ENCODE data around the gene ARMC7.
A peak's percentile ranks its signal among the peaks of the same experiment; 100 is the strongest.
"Not testable (repeated sequence)": the region's sequence is repeated elsewhere in the genome, so short reads cannot be mapped to it uniquely, and the experiment has no call there.

Gene ARMC7

DNA sequence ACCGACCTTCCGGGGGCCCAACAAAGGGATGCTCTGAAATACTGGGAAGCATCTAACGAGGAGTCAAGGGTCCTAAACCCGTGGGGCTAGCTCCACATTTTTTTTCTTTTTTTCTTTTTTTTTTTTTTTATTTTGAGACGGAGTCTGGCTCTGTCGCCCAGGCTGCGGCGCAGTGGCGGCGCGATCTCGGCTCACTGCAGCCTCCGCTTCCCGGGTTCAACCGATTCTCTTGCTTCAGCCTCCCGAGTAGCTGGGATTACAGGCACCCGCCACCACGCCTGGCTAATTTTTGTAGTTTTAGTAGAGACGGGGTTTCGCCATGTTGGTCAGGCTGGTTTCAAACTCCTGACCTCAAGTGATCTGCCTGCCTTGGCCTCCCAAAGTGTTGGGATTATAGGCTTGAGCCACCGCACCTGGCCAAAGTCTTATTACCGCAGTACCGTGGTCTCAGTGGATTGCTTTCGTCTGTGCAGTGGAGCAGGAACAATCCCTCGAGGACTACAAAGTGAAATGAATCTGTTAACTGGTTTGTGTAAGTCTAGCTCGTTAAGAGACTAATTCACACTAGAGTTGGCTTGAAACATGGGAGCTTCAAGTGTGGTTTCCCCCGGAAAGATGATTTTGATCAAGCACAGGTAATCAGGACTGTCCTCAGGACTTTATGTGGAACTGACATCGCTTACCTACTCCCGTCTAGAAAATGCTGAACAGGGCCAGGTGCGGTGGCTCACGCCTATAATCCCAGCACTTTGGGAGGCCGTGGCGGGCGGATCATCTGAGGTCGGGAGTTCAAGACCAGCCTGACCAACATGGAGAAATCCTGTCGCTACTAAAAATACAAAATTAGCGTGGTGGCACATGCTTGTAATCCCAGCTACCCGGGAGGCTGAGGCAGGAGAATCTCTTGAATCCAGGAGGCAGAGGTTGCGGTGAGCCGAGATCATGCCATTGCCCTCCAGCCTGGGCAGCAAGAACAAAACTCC, 22.5 kb downstream of the ARMC7 start:
- H3K27me3 ChIP-seq (ENCODE audit: low read depth); DNase-seq (ENCODE audit: low spot score in 2 of 2); in situ Hi-C loops (cut with MboI; ENCODE audit: low sequenced_read_pairs); H3K9me3 ChIP-seq: not testable (repeated sequence)
- H3K36me3 ChIP-seq (replicated peaks), result peaks cover 45% of the 10 kb centered on the region
- peak overlapping the region; percentile 87 for H3K4me3 ChIP-seq
- H3K4me1 ChIP-seq, result peaks cover 14% of the 10 kb centered on the region

DNA sequence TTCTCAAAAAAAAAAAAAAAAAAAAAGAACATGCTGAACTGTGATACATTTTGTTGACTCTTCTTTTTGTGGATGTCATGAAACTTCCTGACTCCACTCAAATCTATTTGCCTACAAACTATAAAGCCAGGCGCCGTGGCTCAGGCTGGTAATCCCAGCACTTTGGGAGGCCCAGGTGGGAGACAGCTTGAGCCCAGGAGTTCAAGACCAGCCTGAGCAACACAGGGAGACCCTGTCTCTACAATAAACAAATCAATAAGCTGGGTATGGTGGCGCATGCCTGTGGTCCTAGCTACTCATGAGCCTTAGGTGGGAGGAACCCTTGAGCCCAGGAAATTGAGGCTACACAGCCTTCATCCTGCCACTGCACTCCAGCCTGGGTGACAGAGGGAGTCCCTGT, 23.2 kb downstream of the ARMC7 start:
- Histone ChIP-seq H3K4me1 (peaks cover 14% of the 10 kb centered on the region), H3K36me3 (replicated peaks) (peaks cover 48% of the 10 kb centered on the region), H3K9me3 (no peaks in the 10 kb centered on the region), H3K27me3 (ENCODE audit: low read depth) (no peaks in the 10 kb centered on the region), H3K4me3 (no peak overlapping the region)
- in situ Hi-C loops (cut with MboI; ENCODE audit: low sequenced_read_pairs), result no loop called here
- DNase-seq (ENCODE audit: low spot score in 2 of 2), result no peak

DNA sequence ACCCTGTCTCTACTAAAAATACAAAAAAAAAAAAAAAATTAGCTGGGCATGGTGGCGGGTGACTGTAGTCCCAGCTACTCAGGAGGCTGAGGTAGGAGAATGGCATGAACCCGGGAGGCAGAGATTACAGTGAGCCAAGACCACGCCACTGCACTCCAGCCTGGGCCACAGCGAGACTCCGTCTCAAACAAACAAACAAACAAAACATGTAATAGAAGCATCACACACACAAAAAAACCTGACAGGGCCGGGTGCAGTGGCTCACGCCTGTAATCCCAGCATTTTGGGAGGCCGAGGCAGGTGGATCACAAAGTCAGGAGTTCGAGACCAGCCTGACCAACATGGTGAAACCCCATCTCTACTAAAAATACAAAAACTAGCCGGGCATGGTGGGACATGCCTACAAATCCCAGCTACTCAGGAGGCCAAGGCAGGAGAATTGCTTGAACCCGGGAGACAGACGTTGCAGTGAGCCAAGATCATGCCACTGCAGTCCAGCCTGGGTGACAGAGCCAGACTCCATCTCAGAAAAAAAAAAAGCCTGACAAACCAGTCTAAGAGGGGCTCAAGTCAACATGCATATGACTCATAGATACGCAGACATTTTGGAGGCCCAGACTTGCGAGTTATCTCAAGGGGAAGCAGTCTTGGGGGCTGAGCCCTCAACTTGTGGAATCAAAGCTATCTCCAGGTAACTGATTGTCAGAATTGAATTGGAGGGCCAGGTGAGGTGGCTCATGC, 24.0 kb downstream of the ARMC7 start:
- Histone ChIP-seq H3K36me3 (replicated peaks) (peaks cover 54% of the 10 kb centered on the region), H3K4me1 (peaks cover 14% of the 10 kb centered on the region)
- H3K9me3 ChIP-seq; in situ Hi-C loops (cut with MboI; ENCODE audit: low sequenced_read_pairs); H3K27me3 ChIP-seq (ENCODE audit: low read depth); DNase-seq (ENCODE audit: low spot score in 2 of 2); H3K4me3 ChIP-seq: not testable (repeated sequence)

- no peak for DNase-seq (ENCODE audit: low spot score in 2 of 2)
- Histone ChIP-seq H3K27me3 (ENCODE audit: low read depth) (no peaks in the 10 kb centered on the region), H3K36me3 (replicated peaks) (peaks cover 54% of the 10 kb centered on the region), H3K4me3 (no peak overlapping the region), H3K9me3 (no peaks in the 10 kb centered on the region), H3K4me1 (peaks cover 8% of the 10 kb centered on the region)
- in situ Hi-C loops (cut with MboI; ENCODE audit: low sequenced_read_pairs), result no loop called here
Observed at GRCh38 chr17:75135452-75135851, 25.7 kb downstream of the ARMC7 start.

DNA sequence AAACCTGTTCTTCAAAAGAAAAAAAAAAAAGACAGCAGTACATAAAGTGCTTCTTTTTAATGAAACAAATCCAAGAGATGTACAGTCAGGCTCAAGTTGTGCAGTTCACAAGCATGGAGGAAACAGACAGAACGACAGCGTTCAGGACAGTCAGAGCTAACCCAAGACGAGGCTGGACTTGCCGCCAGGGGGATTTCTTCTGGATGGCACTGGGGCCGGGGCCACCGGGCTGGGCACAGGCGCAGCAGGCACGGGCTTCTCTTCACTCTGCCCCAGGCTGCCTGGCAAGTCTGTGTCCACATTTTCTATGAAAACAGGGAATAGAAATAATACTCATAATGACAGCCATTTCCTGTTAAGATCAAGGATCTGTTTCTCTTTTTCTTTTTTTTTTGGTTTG, 26.2 kb downstream of the ARMC7 start:
- H3K4me3 ChIP-seq, result no peak overlapping the region
- no peaks in the 10 kb centered on the region for H3K27me3 ChIP-seq (ENCODE audit: low read depth)
- DNase-seq (ENCODE audit: low spot score in 2 of 2), result no peak
- H3K9me3 ChIP-seq, result no peaks in the 10 kb centered on the region
- peaks cover 7% of the 10 kb centered on the region for H3K4me1 ChIP-seq
- peaks cover 58% of the 10 kb centered on the region for H3K36me3 ChIP-seq (replicated peaks)
- in situ Hi-C loops (cut with MboI; ENCODE audit: low sequenced_read_pairs), result no loop called here

- in situ Hi-C loops (cut with MboI; ENCODE audit: low sequenced_read_pairs); H3K27me3 ChIP-seq (ENCODE audit: low read depth); H3K4me1 ChIP-seq; H3K9me3 ChIP-seq; DNase-seq (ENCODE audit: low spot score in 2 of 2); H3K4me3 ChIP-seq: not testable (repeated sequence)
- H3K36me3 ChIP-seq (replicated peaks), result peaks cover 73% of the 10 kb centered on the region
Observed at GRCh38 chr17:75137762-75138161, 28.0 kb downstream of the ARMC7 start.

GRCh38 chr17:75138519-75138918, 28.8 kb downstream of the ARMC7 start:
- Histone ChIP-seq H3K4me3 (no peak overlapping the region), H3K9me3 (no peaks in the 10 kb centered on the region), H3K27me3 (ENCODE audit: low read depth) (no peaks in the 10 kb centered on the region), H3K36me3 (replicated peaks) (peaks cover 80% of the 10 kb centered on the region), H3K4me1 (no peaks in the 10 kb centered on the region)
- DNase-seq (ENCODE audit: low spot score in 2 of 2), result no peak
- in situ Hi-C loops (cut with MboI; ENCODE audit: low sequenced_read_pairs), result no loop called here

GRCh38 chr17:75142236-75142971, 32.6 kb downstream of the ARMC7 start:
- no peaks in the 10 kb centered on the region for H3K9me3 ChIP-seq
- no peak overlapping the region for H3K4me3 ChIP-seq
- no peaks in the 10 kb centered on the region for H3K4me1 ChIP-seq
- H3K27me3 ChIP-seq (ENCODE audit: low read depth), result no peaks in the 10 kb centered on the region
- H3K36me3 ChIP-seq (replicated peaks), result peaks cover 91% of the 10 kb centered on the region
- in situ Hi-C loops (cut with MboI; ENCODE audit: low sequenced_read_pairs), result no loop called here
- DNase-seq (ENCODE audit: low spot score in 2 of 2), result no peak

- Histone ChIP-seq H3K9me3 (no peaks in the 10 kb centered on the region), H3K36me3 (replicated peaks) (peaks cover 91% of the 10 kb centered on the region), H3K27me3 (ENCODE audit: low read depth) (no peaks in the 10 kb centered on the region), H3K4me3 (no peak overlapping the region), H3K4me1 (no peaks in the 10 kb centered on the region)
- no peak for DNase-seq (ENCODE audit: low spot score in 2 of 2)
- in situ Hi-C loops (cut with MboI; ENCODE audit: low sequenced_read_pairs), result no loop called here
Observed at GRCh38 chr17:75144816-75145512, 35.2 kb downstream of the ARMC7 start.

GRCh38 chr17:75146592-75146991, 36.8 kb downstream of the ARMC7 start:
- peaks cover 8% of the 10 kb centered on the region for H3K4me1 ChIP-seq
- H3K4me3 ChIP-seq, result no peak overlapping the region
- no peak for DNase-seq (ENCODE audit: low spot score in 2 of 2)
- H3K9me3 ChIP-seq, result no peaks in the 10 kb centered on the region
- H3K36me3 ChIP-seq (replicated peaks), result peaks cover 75% of the 10 kb centered on the region
- no peaks in the 10 kb centered on the region for H3K27me3 ChIP-seq (ENCODE audit: low read depth)
- in situ Hi-C loops (cut with MboI; ENCODE audit: low sequenced_read_pairs), result no loop called here

- H3K36me3 ChIP-seq (replicated peaks), result peaks cover 63% of the 10 kb centered on the region
- no peaks in the 10 kb centered on the region for H3K9me3 ChIP-seq
- in situ Hi-C loops (cut with MboI; ENCODE audit: low sequenced_read_pairs), result no loop called here
- H3K4me3 ChIP-seq, result no peak overlapping the region
- H3K27me3 ChIP-seq (ENCODE audit: low read depth), result no peaks in the 10 kb centered on the region
- DNase-seq (ENCODE audit: low spot score in 2 of 2), result no peak
- peaks cover 8% of the 10 kb centered on the region for H3K4me1 ChIP-seq
Observed at GRCh38 chr17:75147878-75148546, 38.2 kb downstream of the ARMC7 start.

- Histone ChIP-seq H3K9me3 (no peaks in the 10 kb centered on the region), H3K4me1 (peaks cover 20% of the 10 kb centered on the region), H3K27me3 (ENCODE audit: low read depth) (no peaks in the 10 kb centered on the region), H3K36me3 (replicated peaks) (peaks cover 33% of the 10 kb centered on the region), H3K4me3 (peak overlapping the region; percentile 91)
- in situ Hi-C loops (cut with MboI; ENCODE audit: low sequenced_read_pairs), result no loop called here
- DNase-seq (ENCODE audit: low spot score in 2 of 2), result no peak
Observed at GRCh38 chr17:75151930-75152329, 42.2 kb downstream of the ARMC7 start.

DNA sequence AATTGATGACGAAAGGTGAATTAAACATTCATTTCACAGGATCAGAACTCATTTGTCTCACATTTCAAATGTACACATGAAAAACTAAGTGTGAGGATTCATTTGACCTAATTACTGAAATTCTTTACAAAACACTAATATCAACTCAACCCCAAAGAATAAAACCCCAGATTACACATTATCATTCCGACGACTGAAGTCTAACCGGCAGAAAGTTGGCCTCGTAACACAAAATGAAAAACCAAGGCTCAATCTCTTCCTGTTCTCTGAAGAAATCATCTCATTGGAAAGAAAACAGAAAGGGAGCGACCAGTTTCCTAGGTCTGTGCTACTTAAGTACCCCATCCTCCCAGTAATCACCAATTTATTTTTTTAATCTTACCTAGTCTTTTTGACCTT, 42.8 kb downstream of the ARMC7 start:
- in situ Hi-C loops (cut with MboI; ENCODE audit: low sequenced_read_pairs), result no loop called here
- no peak for DNase-seq (ENCODE audit: low spot score in 2 of 2)
- Histone ChIP-seq H3K4me3 (peak overlapping the region; percentile 91), H3K36me3 (replicated peaks) (peaks cover 30% of the 10 kb centered on the region), H3K4me1 (peaks cover 20% of the 10 kb centered on the region), H3K9me3 (no peaks in the 10 kb centered on the region), H3K27me3 (ENCODE audit: low read depth) (no peaks in the 10 kb centered on the region)
